K562 (cell line): Measurements from ENCODE around the gene ATOH8.

ENCODE experiments used
- CBX2 ChIP-seq: fragments of 200-600 bp; sonication (generic); IDR thresholded peaks from one replicate; pipeline ENCODE4 v1.6.1; 2012; ENCODE audit warnings: mild to moderate bottlenecking, low read length, inconsistent platforms; ENCODE audit not compliant: insufficient read depth, poor library complexity, severe bottlenecking
- ESRRA ChIP-seq: fragments of 450-650 bp; IDR thresholded peaks from 2 replicates; pipeline ENCODE4 v1.6.1; 2014; ENCODE audit warnings: low read depth, mild to moderate bottlenecking, moderate library complexity, borderline replicate concordance
- ESRRB ChIP-seq: fragments of 250-450 bp; sonication (Bioruptor Pico); IDR thresholded peaks from 2 replicates; pipeline ENCODE4 v1.5.0; 2020; ENCODE audit warnings: mild to moderate bottlenecking, moderate library complexity, borderline replicate concordance
- FOXA1 ChIP-seq: fragments of 450-650 bp; IDR thresholded peaks from 2 replicates; pipeline ENCODE4 v1.6.1; 2016; ENCODE audit warnings: mild to moderate bottlenecking, borderline replicate concordance
- ZSCAN29 ChIP-seq: fragments of 450-650 bp; IDR thresholded peaks from 2 replicates; pipeline ENCODE4 v1.6.1; 2017
- TF ChIP-seq, protein P1 (sequence below): fragments of 450-650 bp; IDR thresholded peaks from 2 replicates; pipeline ENCODE4 v1.6.1; 2018; ENCODE audit warnings: mild to moderate bottlenecking, low read depth; ENCODE audit not compliant: partially characterized antibody

DNA sequence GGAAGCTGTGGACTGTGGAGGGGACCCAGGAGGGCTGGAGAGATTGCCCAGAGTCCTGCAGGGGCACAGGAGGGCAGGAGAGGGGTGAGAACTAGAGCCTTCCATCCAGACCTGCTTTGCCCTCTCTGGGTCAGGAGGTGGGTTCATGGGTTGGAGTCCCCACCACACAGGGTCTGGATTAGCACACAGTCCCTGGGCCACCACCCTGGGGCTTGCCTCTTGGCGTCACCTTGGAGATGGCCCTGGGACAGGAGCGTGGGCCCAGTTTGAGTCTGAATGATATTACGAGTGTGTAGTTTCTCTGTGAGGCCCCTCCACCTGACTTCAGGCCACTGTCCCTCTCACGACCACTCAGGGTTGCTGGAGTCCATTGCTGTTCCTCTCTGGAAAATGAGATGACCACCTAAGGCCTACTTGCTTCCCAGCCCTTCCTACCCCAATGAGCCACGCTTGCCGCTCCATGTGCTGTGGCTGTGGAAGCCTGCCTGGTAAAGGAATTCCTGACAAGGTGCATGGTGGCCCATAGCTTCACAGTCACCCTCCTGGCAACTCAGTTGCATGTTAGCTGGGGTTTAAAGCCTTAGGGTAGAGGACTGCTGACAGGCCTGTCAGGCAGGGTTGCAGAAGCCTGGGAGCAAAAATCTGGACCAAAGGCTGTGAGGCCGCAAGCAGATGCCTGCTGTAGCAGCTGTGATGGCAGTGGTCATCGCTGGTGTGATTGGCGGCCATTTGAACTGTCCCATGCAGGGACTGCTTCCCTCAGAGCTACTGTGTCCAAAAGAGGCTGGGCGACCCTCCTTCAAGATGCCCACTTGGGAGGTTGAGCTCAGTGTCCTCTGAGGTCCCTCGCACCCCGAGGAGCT is 14.2 kb downstream of the ATOH8 start:
- TF ChIP-seq ESRRA (no peak), ZSCAN29 (no peak), FOXA1 (no peak), ESRRB (no peak), CBX2 (no peak)
- TF ChIP-seq, protein P1, sequence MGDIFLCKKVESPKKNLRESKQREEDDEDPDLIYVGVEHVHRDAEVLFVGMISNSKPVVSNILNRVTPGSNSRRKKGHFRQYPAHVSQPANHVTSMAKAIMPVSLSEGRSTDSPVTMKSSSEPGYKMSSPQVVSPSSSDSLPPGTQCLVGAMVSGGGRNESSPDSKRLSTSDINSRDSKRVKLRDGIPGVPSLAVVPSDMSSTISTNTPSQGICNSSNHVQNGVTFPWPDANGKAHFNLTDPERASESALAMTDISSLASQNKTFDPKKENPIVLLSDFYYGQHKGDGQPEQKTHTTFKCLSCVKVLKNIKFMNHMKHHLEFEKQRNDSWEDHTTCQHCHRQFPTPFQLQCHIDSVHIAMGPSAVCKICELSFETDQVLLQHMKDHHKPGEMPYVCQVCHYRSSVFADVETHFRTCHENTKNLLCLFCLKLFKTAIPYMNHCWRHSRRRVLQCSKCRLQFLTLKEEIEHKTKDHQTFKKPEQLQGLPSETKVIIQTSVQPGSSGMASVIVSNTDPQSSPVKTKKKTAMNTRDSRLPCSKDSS: no peak
